ENCODE data around the gene RIMOC1.

DNA sequence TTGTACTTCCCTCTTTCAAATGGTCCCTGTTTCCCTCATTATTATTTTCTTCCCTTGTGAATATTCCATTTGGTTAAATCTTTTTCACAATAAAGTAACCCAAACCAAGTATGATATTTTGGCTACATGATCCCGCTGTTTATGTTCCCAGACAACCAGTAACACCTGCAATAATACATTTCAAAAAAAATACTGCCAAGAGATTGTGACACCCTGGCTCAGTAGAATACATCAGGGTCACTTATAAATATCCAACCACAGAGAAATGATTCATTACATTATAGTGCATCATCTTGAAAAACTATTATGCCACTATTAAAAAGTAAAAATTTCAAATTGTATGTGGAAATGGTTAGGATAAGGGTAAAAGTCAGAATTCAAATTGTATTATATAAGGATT, 26.7 kb upstream of the RIMOC1 start:
- TF ChIP-seq EZH2 (IDR thresholded peaks at IDR 0.05; ENCODE audit: low read length, missing control alignments) = no peak
- TF ChIP-seq, protein P1, sequence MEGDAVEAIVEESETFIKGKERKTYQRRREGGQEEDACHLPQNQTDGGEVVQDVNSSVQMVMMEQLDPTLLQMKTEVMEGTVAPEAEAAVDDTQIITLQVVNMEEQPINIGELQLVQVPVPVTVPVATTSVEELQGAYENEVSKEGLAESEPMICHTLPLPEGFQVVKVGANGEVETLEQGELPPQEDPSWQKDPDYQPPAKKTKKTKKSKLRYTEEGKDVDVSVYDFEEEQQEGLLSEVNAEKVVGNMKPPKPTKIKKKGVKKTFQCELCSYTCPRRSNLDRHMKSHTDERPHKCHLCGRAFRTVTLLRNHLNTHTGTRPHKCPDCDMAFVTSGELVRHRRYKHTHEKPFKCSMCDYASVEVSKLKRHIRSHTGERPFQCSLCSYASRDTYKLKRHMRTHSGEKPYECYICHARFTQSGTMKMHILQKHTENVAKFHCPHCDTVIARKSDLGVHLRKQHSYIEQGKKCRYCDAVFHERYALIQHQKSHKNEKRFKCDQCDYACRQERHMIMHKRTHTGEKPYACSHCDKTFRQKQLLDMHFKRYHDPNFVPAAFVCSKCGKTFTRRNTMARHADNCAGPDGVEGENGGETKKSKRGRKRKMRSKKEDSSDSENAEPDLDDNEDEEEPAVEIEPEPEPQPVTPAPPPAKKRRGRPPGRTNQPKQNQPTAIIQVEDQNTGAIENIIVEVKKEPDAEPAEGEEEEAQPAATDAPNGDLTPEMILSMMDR (conservative IDR thresholded peaks at IDR 0.05 in 1 of 2, IDR thresholded peaks at IDR 0.05 in 1 of 2; ENCODE audit: low read depth in 1 of 2, low read length in 2 of 2) = no peak
